Stimulated activated CD4-positive, alpha-beta T cell treated with anti-CD3 and anti-CD28 coated beads, Interleukin-4, amount 100 ng/mL, for 24 hours (primary cell): Measurements from ENCODE around the gene FBL.
"Not testable (repeated sequence)": the region's sequence is repeated elsewhere in the genome, so short reads cannot be mapped to it uniquely, and the experiment has no call there.

Source experiments
- DNase-seq: peaks from one replicate; pipeline ENCODE4 v3.0.0-alpha.2; 2020

The FBL gene

DNA sequence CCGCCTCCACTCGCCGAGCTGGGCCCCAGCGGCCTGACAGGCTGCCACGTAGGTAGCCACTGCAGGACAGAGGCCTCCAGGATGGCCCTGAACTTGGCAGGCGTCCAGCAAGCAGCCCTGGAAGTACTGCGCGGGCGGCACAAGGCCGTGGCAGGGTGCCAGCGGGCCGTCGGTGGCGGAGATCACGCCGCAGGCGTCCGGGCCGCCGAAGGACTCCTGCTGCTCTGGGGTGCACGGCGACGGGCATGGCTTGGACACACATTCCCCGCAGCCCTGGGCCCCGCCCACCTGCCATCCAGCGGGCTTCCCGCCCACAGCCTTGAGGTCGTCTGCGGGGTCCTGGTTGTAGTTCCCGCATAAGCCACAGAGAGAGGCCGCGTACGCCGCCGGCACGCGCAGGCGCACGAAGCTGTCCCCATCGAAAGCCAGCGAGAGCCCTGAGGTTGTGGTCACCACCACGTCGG lies 29.3 kb upstream of the FBL start:
- not testable (repeated sequence) for DNase-seq

DNA sequence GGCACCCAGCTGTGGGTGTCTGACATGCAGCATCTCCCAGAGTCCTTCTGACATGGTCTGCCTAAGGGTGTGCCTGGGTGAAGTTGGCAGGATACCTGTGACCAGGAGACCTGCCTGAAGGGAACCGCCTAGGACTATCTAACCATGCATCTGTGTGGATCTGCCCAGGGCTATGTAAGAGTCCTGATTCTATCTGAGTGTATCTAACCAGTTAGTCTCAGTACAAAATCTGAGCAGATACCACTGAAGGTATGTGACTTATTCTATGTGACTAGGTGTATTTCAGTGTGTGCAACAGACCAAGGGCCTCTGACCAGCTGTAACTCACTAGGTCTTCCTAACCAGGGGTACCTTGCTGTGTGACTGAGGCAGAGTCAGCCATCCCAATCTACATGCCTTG lies 28.2 kb upstream of the FBL start:
- no peak for DNase-seq

DNA sequence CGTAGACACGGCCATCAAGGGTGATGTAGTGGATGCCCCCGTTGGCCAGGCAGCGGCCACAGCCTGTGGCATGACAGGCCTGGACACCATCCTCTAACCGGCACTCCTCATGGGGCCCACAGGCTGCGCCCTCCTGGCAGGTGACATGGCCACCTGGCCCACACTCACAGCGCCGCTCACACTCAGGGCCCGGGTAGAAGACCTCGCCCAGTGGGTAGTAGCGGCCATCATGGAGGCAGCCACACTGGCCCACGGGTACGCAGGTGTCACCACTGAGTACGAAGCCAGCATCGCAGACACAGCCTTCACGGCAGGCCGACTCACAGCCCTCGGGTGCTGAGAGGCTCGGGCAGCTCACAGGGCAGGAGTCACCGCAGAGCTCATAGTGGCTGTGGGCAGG lies 27.2 kb upstream of the FBL start:
- DNase-seq = no peak

DNA sequence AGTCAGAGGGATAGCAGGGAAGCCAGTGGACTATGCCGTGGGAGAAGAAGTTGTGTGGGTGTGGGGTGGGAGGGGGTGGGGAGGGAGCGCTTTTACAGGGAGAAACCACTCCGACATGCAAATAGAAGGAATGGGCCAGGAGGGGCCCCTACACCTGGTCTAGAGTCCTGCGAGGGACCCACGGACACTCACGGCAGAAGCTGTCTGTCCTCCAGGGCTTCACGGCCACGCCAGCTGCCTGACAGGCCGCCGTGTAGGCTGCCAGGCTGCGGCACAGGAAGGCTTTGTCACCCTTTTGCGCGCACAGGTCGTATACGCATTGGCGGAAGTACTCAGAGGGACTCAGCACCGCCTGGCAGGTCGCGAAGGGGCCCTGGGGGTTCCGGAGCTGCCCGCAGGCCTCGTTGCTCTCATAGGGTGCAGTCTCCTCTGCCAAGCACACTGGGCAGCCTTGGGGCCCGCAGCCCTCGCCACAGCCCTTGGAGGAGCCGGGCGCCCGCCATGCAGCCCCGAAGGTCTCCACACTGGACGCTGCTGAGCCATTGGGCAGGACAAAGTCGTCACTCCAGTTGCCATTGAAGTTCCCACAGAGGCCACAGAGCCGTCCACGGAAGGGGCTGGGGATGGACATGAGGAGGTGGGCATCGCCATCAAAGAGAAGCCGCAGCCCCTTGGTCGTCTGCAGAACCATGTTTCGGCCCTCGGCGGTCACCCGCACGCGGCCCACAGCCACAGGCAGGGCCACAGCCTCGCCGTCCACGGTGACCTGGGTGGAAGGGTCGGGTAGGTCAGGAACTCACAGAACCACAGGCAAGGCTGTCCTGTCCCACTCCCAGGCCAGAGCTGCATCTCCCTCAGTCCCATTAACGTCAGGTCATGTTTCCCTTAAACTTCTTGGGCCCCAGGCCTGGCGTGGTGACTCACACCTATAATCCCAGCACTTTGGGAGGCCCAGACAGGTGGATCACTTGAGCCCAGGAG lies 26.0 kb upstream of the FBL start:
- DNase-seq = no peak

DNA sequence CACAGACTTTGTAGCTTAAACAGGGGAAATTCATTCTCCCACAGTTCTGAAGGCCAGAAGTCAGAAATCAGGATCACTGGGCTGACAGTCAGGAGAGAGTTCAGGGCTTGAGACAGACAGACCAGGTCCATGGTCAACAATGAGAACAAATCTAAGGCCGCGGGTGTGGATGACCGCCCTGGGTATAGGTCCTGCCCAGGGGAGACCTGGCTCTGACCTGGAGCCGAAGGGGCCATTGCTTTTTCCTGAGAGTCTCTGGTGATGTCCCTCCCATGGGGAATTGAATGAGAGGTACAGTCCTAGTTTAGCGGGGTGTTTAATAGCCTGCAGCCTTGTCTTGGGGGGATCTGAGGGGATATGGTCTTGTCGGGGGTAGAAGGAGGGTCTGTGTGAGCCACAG lies 25.2 kb upstream of the FBL start:
- no peak for DNase-seq

DNA sequence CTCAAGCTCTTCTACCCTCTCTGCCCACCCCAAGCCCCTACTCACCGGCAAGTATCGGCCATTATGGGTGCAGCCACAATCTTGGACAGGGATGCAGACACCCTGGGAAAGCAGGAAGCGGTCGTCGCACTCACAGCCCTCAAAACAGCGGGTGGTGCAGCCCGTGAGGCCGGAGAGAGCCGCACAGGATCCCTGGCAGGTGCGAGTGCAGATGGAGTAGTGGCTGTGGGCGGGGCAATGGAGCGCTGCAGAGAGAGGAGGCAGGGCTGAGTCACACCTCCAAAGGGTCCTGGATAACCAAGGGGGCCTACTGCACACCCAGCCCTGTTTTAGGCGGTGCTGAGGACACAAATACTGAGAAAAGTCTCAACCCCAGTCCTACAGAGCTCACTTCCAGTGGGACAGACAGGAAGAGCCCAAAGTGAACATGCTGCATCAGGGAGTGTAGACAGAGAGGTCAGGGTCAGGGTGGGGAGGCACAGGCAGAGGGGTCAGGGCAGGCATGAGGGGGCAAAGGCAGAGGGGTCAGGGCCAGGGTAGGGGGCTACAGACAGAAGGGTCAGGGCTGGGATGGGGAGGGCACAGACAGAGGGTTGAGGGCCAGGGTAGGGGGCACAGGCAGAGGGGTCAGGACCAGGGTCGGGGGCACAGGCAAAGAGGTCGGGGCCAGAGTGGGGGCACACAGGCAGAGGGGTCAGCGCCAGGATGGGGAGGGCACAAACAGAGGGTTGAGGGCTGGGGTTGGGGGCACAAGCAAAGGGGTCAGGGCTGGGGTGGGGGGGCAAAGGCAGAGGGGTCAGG lies 24.2 kb upstream of the FBL start:
- DNase-seq = no peak

DNA sequence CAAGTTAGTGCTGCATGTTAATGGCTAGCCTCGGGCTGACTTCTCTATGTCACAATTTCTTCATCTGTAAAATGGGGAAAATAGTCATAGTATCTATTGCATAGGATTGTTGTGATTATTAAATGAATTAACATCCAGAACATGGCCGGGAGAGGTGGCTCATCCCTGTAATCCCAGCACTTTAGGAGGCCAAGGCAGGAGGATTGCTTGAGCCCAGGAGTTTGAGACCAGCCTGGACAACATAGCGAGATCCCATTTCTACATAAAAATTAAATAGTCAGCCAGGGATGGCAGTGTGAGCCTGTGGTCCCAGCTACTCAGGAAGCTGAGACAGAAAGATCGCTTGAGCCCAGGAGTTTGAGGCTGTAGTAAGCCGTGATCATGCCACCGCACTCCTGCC lies 21.8 kb upstream of the FBL start:
- no peak for DNase-seq

DNA sequence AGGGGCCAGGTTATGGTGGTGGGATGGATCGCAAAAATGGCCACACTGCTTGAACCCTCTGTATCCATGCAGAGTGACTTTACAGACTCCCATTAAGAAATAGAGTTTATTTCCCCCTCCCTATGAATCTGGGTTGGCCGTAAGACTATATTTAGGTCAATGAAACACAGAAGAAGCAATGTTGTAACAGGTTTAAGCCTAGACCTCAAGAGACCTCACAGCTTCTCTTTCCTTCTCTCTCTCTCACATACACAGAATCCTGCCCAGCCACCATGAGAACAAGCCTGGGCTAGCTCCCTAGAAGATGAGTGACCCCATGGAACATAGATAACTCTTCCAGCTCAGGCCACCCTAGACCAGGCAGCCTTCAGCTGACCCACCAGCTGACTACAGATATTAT lies 21.0 kb upstream of the FBL start:
- no peak for DNase-seq

DNA sequence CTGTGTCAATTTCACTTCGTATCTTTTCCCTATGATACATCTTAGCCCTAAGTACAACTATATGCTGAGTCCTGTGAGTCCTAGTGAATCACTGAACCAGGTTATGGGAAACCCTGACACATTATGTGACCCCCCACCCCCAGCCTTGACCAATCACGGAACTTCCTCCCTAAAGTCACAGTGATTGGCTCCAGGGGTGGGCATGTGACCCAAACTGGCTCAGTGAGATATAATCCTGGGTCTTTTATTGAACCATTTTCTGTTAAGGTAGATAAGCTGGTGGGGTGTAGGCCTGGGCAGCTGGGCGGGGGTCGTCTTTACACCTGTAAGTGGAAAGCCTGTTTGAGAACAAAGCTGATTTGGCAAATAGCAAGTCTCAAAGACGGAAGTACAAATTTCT lies 19.8 kb upstream of the FBL start:
- no peak for DNase-seq

DNA sequence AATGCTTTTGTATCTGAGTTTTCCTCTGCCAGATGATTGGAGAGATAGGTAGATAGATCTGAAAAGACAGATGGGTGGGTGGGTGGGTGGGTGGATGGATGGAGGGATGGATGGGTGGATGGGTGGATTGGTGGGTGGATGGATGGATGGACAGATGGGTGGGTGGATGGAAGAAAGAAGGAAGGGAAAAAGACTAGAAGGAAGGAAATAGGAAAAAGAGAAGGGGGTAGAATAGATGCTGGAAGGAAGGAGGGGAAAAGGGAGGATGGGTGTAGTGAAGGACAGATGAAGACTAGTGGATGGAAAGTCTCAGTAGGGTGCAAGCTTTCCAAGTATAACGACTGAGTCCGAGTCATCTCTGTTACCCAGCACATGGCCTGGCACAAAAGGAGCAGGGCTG lies 19.0 kb upstream of the FBL start:
- DNase-seq = no peak

DNA sequence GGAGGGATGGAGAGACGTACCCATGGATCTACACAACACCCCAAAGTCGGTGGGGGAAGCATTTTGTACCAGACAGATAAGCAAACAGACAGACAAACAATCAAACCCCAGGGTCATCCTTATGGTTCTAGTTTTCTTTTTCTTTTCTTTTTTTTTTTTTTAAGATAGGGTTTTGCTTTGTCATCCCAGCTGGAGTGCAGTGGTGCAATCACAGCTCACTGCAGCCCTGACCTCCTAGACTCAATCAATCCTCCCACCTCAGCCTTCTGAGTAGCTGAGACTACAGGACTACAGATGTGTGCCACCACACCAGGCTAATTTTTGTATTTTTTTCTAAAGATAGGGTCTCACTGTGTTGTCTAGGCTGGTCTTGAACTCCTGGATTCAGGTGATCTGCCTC lies 17.9 kb upstream of the FBL start:
- DNase-seq = no peak

DNA sequence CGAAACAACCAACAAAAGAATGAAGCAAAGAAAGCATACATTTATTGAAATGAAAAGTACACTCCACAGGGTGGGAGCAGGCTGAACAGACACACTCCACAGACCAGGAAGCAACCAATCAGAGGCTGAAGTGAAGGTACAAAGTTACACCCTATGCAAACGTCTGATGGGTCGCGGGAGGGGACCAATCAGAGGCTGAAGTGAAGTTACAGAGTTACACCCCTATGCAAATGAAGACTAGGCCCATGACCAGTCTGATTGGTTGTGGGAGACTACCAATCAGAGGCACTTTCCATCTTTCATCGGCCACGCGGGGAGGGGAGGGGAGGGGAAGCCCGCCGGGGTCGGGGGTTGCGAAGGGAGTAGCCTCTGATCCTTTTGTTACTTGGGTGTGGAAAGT lies 12.4 kb upstream of the FBL start:
- no peak for DNase-seq

DNA sequence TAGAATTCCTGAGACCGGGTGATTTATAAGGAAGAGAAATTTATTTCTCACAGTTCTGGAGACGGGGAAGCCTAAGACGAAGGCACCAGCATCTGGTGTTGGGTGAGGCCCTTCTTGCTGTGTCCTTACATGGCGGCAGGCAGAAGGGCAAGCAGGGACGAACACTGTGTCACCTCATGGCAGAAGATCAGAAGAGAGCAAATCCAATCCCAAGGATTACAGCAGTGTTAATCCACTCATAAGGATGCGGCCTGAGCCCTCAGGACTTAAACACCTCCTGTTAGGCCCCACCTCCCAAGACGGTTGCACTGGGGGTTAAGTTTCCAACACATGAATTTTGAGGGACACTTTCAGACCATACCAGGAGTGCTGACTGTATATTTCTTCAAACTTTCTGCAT lies 6.7 kb upstream of the FBL start:
- no peak for DNase-seq

DNA sequence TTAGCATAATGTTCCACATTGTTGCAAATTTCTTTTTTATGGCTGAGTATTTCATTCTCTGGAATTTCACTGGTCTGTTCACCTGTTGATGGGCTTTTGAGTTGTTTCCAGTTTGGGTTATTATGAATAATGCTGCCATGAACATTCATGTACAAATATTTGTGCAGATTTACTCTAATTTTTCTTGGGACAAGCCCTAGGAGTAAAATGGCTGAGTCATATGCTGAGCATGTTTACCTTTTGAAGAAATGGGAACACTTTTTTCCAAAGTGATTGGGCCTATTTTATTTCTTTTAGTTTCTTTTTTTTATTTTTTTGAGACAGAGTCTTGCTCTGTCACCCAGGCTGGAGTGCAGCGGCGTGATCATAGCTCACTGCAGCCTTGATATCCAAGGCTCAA lies 4.7 kb upstream of the FBL start:
- no peak for DNase-seq

DNA sequence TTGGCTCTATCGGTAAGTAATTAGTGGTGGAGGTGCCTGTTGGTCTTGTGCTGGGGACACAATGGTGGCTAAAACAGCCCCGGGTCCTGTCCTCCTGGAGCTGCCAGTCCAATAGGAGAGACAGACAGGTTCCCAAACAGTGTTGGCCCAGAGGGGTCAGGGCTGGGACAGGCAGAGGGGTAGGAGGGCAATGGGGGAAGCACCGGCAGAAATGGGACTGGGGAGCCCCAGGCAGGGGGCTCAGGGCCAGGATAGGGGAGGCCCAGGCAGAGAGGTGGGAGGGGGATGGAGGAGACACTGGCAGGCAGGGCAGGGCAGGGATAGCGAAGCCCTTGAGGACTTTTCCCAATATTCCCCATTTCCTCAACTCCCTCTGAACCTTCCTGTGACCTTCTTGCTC lies 2.2 kb upstream of the FBL start:
- DNase-seq = no peak

DNA sequence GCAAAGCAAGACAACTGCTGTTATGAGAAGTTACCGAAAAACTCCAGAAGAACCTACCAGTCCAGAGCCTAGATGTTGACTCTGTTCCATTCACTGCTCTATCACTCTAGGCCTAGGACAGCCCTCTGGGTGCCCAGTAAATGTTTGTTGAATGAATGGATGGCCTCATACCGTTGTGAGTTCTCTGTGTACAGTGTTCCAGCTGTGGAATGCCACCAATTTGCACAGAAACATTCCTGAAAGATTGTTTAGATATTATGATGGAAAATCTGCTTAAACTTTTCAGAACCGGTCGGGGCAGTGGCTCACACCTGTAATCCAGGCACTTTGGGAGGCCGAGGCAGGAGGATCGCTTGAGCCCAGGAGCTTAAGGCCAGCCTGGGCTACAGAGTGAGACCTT lies 1.3 kb upstream of the FBL start:
- DNase-seq = no peak

DNA sequence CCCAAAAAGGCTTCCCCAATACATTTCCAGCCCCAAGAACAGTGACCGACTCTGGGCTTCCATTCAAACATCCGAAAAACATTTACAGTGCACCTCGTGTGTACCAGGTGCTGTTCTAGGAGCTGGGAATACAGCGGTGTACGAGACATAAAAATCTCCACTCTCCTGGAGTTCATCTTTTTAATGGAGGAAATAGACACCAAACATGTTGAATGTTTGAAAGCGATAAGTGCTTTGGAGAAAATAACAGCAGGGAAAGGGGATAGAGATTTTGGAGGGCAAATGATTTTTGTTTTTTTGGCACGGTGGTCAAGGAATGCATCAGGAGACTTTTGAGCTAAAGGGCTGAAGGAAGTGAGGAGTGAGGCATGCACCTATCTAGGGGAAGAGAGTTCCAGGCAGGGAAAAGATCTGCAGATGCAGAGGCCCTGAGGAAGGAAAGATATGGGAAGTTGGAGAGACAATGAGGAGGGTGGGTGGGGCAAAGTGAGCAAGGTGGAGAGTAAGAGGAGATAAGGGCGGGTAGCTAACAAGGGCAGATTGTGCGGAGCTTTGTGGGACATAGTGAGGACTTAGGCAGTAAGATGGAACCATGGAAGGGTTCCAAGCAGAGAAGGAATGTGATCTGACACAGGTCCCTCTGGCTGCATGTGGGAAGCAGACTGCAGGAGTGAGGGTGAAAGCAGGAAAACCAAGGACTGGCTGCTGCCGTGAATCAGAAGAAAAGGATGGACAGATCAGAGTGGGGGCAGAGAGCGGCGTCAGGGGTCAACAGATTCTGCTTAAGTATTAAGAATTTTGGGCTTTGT lies 703 bp upstream of the FBL start:
- no peak for DNase-seq

DNA sequence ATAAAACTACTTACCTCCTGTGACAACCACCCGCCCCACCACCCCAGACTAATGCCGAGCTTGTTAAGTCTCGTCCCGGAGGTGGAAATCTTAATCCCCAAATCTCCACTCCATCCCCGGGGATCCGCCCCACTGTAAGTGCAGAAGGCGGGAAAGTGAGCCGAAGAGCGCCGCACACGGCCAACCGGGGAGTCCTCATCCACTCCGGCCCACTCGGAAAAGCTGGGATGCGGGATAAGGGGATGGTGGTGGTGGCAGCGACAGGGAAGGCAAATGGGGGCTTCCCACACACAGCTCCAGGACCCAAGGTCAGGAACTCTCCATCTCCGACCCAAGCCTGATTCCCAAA lies 621 bp downstream of the FBL start:
- DNase-seq = no peak

DNA sequence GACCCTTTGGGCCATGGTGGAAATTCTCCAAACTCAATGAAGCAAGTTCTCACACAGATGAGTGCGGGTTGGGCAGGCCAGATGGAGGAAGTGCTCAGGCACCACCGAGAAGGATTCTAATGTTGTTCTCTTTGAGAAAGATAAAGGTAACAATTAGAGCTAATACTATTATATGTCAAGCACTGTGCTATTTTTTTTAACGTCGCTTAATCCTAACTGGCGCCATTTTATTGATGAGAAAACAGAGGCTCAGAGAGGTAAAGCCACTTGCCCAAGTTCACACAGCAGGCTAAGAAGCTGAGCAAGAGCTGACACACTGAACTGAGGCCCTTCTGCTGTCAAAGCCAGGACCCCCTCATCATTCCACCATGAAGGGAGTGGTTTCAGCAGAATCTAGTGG lies 1.0 kb downstream of the FBL start:
- no peak for DNase-seq

DNA sequence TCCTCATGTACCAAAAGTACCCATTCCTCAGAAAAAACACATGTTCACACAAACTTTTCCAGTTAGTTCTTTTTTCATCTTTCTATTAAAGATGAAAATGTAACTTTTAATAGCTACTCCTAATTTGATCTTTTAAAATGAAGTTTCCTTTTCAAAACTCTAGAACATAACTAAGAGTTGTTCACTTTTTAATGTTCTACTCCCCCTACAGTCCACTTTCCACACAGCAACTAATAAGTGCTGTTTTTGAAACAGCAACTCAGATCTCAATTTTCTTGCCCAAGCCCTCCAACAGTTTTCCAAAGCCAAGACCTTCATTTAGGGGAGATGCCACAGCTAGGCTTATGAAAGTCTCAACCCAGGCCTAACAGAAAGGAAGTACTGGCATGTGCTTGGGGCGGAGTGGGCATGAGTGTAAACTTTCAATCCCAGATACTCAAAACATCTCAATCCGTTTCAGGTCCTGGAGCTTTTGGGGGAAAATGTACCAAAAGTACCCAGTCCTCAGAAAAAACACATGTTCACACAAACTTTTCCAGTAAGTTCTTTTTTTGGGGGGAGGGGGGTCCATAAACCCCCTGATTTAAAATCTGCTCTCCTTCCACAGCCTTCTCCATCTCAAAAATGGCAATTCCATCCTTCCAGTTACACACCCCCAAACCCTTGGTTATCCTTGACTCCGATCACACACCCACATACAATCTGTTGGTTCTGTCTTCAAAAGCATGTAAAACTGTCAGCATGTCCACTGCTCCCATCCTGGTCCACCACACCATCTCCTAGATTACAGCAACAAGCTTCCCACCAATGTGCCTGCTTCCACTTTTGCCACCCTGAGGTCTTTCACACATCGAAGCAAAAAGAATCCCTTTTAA lies 2.0 kb downstream of the FBL start:
- DNase-seq = peak; percentile 44

DNA sequence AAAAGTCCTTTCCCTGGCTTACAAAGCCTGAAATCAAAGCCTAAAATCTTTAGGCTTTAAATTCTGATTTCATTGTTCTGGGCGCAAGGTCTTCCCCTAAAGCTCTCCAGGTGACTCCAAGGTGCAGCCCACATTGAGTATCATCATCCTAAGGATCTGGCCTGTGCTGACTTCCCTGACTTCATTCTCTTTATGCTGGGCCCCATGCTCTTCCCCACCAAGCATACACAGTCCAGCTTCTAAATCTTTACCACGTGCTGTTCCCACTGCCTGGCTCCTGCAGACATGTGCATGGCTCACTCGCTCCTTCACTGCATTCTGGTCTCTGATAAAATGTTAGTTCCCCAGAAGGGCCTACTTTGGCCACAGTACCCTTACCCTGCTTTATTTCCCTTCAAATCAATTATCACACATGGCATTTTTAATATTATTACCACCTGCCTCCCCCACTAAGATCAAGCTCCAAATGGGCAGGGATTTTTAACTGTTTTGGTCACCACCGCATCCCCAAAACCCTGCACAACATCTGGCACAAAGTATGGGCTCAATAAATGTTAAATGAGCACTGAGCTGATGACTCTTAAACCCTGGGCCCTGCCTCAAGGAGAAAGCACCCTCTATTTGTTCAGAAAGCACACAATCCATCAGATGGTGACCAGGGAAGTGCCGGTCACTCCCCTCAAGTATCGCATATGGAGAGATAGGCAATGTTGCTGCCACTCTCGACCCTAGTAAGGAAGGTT lies 3.3 kb downstream of the FBL start:
- DNase-seq = no peak

DNA sequence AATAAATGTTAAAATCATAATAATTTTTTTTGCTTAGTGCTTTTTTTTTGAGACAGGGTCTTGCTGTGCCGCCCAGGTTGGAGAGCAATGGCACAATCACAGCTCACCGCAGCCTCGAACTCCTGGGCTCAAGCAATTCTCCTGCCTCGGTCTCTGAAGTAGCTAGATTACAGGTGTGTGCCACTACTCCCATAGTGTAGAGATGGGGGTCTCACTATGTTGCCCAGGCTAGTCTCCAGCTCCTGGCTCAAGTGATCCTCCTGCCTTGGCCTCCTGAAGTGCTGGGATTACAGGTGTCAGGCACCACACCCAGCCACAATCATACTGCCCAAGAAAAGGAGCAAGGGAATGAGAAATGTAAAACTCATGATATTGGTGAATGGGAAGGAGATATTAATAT lies 5.1 kb downstream of the FBL start:
- no peak for DNase-seq
